NAMALWA (cell line): ENCODE measurements around the gene TRAPPC6A.
A peak's percentile ranks its signal among the peaks of the same experiment; 100 is the strongest.

Experiments
- DNase-seq: peaks from one replicate; pipeline ENCODE4 v3.0.0-alpha.2; 2015; ENCODE audit warnings: low spot score

Gene TRAPPC6A

GRCh38 chr19:45186509-45187334 lies 8.7 kb upstream of the TRAPPC6A start:
- no peak for DNase-seq

DNA sequence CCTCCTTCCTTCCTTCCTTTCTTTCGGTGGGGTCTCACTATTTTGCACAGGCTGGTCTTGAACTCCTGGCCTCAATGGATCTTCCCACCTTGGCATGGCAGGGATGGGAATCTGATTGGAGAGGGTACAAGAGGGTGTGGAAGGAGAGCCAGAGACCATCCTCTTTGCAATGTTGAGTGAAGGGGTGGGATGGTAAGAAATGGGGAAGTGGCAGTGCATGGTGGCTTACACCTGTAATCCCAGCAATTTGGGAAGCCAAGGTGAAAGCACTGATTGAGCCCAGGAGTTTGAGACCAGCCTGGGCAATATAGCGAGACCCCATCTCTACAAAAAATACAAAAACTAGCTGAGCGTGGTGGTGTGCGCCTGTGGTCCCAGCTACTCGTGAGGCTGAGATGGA lies 6.1 kb upstream of the TRAPPC6A start:
- DNase-seq: no peak

DNA sequence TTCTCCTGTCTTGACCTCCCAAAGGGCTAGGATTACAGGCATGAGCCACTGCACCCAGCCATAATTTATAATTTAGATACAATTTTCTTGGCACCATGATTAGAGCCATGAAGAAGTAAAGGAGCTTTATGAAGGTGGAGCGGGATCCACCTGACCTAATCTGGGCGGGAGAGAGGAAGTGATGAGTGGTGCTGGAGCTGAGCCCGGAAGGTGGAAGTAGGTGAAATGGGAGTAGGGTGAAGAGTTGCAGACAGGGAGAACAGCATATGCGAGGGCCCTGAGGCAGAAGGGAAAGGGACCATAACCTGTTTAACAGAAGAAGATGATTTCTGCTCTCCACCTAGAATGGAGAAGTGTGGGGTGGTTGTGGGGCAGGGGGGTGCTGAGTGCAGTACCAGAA lies 4.7 kb upstream of the TRAPPC6A start:
- no peak for DNase-seq

DNA sequence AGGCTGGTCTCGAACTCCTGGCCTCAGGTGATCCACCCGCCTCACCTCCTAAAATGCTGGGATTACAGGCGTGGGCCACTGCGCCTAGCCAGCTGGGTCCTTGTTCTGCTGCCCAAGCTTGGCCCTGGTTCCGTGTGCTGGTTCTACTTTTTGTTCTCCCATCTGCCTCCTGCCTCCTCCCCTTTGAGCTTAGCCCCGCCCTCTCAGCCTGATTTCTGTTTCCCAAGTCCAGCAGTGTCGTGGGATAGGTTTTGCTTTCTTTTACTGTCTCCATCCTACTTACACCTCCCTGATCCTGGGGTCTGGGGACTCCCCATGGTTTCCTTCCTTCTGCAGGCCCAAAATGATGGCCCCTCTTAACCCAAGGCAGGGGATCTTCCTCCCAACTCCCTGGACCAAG lies 2.9 kb upstream of the TRAPPC6A start:
- DNase-seq: no peak

DNA sequence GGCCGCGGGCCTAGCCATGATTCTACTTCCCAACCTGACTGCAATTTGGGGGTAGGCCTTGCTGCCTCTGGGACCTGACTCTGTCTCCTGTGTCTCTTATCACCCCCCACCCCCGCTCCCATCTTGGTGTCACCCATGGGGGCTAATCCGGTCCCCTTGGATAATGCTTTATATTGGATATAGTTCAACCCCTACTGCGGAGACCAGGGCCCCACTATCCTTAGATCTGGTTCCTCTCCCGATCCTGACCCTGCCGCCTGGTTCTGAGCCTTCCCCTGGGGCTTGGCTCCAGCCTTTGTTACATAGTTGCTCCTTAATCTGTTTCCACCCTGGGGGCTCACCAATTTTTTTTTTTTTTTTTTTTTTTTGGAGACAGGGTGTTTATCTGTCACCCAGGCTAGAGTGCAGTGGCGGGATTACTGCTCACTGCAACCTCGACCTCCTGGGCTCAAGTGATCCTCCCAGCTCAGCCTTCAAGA lies 1.9 kb upstream of the TRAPPC6A start:
- DNase-seq: no peak

GRCh38 chr19:45179072-45179891 lies 1.2 kb upstream of the TRAPPC6A start:
- peak; percentile 36 for DNase-seq

GRCh38 chr19:45178262-45179071 lies 430 bp upstream of the TRAPPC6A start, which contains the start of gene BLOC1S3:
TSS of gene BLOC1S3 (plus strand) at chr19:45178784. CDS start at chr19:45179297, 513 bp downstream.
- DNase-seq: peak; percentile 100

- no peak for DNase-seq
These were observed 2.3 kb downstream of the TRAPPC6A start for GRCh38 chr19:45175515-45176345.

DNA sequence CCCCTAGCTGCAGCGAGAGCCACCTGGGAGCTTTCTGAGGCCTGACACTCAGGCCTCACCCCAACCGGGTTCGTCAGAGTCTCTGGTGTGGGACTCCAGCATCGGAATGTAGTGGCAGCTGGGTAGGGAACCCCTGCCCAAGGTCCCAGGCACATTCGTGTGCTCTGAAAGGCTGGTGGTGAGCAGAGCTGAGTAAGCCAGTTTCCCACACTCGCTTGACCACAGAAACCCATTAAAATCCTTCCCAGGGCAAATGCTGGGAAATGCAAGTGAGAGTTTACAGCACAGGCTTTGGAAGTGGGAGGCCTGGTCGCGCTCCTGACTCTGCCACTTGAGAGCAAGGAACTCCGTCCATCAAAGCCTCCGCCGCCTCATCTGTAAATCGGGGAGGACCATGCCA lies 4.2 kb downstream of the TRAPPC6A start:
- DNase-seq: no peak

DNA sequence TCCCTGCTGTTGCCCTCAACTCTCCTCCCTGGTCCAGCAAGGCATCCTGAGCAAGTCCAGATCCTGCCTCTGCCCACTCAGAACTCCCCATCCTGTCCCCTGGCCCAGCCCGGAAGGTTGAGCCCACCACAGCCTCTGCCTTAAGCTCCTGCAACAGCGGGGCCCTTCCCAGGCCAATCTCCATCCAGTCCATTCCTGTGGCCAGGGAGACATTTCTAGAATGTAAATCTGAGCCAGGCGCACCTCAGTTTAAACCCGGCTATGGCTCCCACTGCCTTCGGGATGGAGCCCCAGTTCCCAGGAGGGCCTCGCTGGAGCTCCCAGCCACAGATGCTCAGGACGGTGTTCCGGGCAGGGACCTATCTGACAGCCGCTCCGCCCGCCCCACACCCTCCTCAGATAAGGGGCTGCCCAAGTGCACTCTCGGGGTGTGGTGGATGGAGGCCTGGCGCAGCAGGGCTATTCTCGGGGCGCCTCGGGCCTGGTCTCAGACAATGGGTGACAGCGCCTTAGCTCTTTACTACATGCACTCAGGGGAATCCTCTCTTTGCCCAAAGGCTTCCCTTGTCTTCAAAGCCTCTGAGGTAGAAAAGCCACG lies 5.3 kb downstream of the TRAPPC6A start:
- no peak for DNase-seq

DNA sequence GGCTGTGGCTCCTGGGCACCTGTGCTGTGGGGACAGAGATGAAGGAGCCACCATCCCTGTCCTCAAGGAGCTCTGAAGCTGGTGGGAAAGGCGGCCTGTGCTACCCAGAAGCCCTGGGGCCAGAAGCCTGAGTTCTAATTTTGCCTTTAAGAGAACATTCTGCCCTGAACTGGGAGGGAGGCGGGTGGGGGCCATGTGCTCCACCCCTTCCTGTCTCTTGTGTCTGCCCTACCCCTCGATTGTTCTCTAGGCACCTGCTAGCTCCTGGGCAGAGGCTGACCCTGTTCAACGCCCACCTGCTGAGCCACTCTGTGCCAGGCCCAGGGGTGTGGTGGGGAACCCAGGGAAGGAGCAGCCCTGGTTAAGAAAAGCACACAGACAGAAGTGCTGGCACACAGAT lies 5.9 kb downstream of the TRAPPC6A start:
- no peak for DNase-seq

- DNase-seq: no peak
These were observed 6.8 kb downstream of the TRAPPC6A start for GRCh38 chr19:45171211-45171623.

DNA sequence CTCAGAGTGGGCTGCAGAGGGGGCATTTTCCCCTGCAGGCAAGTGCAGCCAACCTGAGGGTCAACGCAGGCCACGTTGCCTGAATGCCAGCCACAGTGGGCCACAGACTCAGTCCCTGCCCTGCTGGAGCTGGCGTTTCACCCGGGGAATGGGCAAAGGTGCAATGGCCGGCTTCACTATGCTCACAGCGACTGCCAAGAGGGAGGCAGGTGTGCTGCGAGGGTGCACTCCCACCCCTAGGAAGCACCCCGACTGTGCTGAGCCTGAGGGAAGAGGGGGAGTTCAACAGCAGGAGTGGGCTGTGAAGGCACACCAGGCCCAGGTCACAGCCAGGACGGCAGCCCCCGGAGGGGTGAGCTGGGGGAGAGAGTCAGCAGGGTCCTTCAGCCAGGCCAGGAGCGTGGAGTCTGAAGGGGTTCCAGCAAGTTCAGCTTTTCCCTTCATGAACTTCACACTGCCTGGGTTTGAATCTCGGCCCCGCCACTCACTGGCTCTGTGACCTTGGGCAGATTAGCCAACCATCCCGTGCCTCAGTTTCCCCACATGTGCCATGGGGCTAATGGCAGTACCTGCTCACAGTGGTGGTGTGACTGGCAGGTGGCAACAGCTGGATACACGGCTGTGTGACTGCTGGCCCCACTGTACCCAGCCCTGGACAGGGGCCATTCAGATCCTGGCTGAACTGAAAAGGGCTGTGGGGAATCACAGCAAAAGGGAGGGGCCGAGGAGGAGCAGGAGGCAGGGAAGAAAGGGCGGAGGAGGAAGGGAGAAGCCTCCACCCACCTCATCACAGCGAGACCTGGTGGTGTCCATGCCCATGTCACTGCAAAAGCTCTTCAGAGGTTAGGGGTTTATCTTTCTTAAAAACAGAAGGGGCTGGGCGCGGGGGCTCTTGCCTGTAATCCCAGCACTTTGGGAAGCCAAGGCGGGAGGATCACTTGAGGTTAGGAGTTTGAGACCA lies 7.6 kb downstream of the TRAPPC6A start:
- no peak for DNase-seq

DNA sequence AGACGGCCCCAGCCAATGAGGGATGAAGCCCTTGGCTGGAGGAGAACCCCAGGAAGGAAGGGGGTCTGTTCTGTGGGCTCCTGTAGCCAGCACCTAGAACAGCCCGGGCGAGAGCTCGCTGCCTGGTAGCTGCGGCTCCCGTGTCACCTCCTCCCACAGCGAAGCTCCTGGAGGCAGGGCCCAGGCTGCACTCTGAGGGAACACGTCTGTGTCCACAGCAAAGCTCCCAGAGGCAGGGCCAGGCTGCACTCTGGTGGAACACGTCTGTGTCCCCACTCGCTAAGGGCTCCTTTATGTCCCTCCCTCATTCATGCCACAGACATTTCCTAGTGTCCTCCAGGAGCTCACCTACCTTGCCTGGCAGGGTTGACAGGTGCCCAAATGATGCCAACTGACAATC lies 8.4 kb downstream of the TRAPPC6A start:
- no peak for DNase-seq

DNA sequence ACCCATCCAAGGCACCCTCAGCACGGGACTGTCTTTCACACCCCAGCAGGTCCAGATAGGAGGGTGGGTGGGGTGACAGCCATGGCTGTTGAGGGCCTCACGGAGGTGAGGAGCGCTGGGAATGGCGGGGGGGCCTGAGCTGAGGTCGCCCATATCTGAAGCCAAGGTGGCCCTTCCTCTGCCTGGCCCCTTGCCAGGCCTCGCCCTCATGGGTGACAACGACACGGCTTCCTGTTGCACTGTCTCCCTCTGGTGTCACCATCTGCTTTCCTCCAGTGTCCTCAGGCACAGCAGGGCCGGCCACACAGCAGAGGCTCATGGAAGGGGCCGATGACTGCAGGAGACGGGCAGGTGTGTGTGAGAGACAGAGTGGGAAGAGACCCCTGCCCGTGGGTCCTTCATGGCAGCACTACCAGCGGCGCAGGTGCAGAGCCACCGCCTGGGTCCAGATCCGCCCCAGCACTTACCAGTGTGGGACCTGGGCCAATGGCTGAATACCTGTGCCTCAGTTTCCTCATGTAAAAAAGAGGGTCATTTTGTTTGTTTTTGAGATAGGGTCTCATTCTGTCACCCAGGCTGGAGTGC lies 9.2 kb downstream of the TRAPPC6A start:
- DNase-seq: no peak

- no peak for DNase-seq
These were observed 11.2 kb downstream of the TRAPPC6A start for GRCh38 chr19:45166723-45167252.

GRCh38 chr19:45164577-45165335 lies 13.3 kb downstream of the TRAPPC6A start:
- no peak for DNase-seq

- no peak for DNase-seq
These were observed 14.1 kb downstream of the TRAPPC6A start for GRCh38 chr19:45163751-45164460.
